OCI-LY7 (cell line): Measurements from ENCODE around the gene IGF1R. TPM values are rescaled to one million over a fixed set of nuclear protein-coding genes. Genes with fewer than 3 reads are reported as not detected.

Experiments
- BruUV-seq: library from RNA; stranded (reverse); fragments of 400-500 nt; replicated peaks from 2 replicates; lab custom pipeline; 2021; lab: Mats Ljungman, UMichigan
- CTCF ChIA-PET: fragments of 300-600 bp; sonication (Branson Sonifier 250); formaldehyde crosslinking; loops from one replicate; lab custom pipeline; 2022; ENCODE audit warnings: antibody characterized with exemption; ENCODE audit not compliant: unreplicated experiment; lab: Charles Lee
- POLR2A ChIA-PET: fragments of 300-600 bp; sonication (Branson Sonifier 250); formaldehyde crosslinking; loops from one replicate; lab custom pipeline; 2022; ENCODE audit warnings: antibody characterized with exemption; lab: Charles Lee
- DNase-seq: peaks from one replicate; pipeline ENCODE4 v3.0.0-alpha.2; 2015; ENCODE audit warnings: low spot score
- H2AFZ ChIP-seq: fragments of 200-600 bp; sonication (generic), shearing (Covaris generic); 2 replicates; pipeline ENCODE4 v1.6.1; 2014; ENCODE audit warnings: mild to moderate bottlenecking, antibody characterized with exemption, low read length, moderate library complexity
- H3K27ac ChIP-seq: fragments of 200-600 bp; sonication (generic); 2 replicates; pipeline ENCODE4 v1.5.1; 2014; ENCODE audit warnings: mixed run types, low read depth, mild to moderate bottlenecking, moderate library complexity, low read length, inconsistent platforms; ENCODE audit not compliant: poor library complexity, severe bottlenecking
- H3K36me3 ChIP-seq: fragments of 200-600 bp; sonication (generic); 2 replicates; pipeline ENCODE4 v1.6.1; 2014; ENCODE audit warnings: mild to moderate bottlenecking, antibody characterized with exemption, low read length, moderate library complexity, mixed read lengths; ENCODE audit not compliant: insufficient read depth
- H3K4me1 ChIP-seq: fragments of 200-600 bp; sonication (generic); 2 replicates; pipeline ENCODE4 v1.5.1; 2014; ENCODE audit warnings: mild to moderate bottlenecking, low read length; ENCODE audit not compliant: insufficient read depth, poor library complexity, severe bottlenecking
- H3K4me2 ChIP-seq: fragments of 200-600 bp; sonication (generic); 2 replicates; pipeline ENCODE4 v1.6.1; 2014; ENCODE audit warnings: mild to moderate bottlenecking, low read length
- H3K4me3 ChIP-seq: fragments of 200-600 bp; sonication (generic); 2 replicates; pipeline ENCODE4 v1.5.1; 2014; ENCODE audit warnings: mild to moderate bottlenecking, low read depth, low read length; ENCODE audit not compliant: poor library complexity, severe bottlenecking
- H3K79me2 ChIP-seq: fragments of 200-600 bp; sonication (generic); 2 replicates; pipeline ENCODE4 v1.6.1; 2016; ENCODE audit warnings: low read depth, mild to moderate bottlenecking, low read length, moderate library complexity, mixed read lengths; ENCODE audit not compliant: insufficient read depth
- H3K9me2 ChIP-seq: fragments of 200-600 bp; sonication (generic); 2 replicates; pipeline ENCODE4 v1.6.1; 2016; ENCODE audit warnings: mild to moderate bottlenecking, low read length, mixed read lengths; ENCODE audit not compliant: insufficient read depth
- H3K9me3 ChIP-seq: fragments of 200-600 bp; sonication (generic); 2 replicates; pipeline ENCODE4 v1.6.1; 2014; ENCODE audit warnings: mild to moderate bottlenecking, mixed run types, low read length, mixed read lengths
- H4K20me1 ChIP-seq: fragments of 200-600 bp; sonication (generic); 2 replicates; pipeline ENCODE4 v1.6.1; 2014; ENCODE audit warnings: mild to moderate bottlenecking, antibody characterized with exemption, low read length, moderate library complexity, mixed read lengths; ENCODE audit not compliant: insufficient read depth
- CTCF ChIP-seq: fragments of 200-600 bp; sonication (generic); conservative IDR thresholded peaks from 2 replicates; pipeline ENCODE4 v1.5.1; 2014; ENCODE audit warnings: mild to moderate bottlenecking, antibody characterized with exemption, low read length, moderate library complexity, mixed read lengths
- EZH2phosphoT487 ChIP-seq: fragments of 200-600 bp; sonication (generic); IDR thresholded peaks from 2 replicates; pipeline ENCODE4 v1.6.1; 2018; ENCODE audit warnings: low read depth, borderline replicate concordance, mild to moderate bottlenecking, mixed run types, antibody characterized with exemption, low read length, moderate library complexity, mixed read lengths
- intact Hi-C: fragments of 100-400 bp; cut with micrococcal nuclease; formaldehyde crosslinking; loops from one replicate; pipeline ENCODE4 v1.10.0; 2022; ENCODE audit not compliant: unreplicated experiment
- total RNA-seq, 2 experiments: library from RNA; depleted of rRNA in 1 of 2; stranded (reverse); fragments of >200 nt in 1 of 2; shearing (Covaris generic) in 1 of 2; gene quantifications; 2 replicates each; pipeline ENCODE4 v1.2.3, GENCODE V29; 2014 to 2022

IGF1R gene
- total RNA-seq, 2 experiments from 2014 or later: 26.5 to 29.1 TPM

GRCh38 chr15:98855815-98856531 lies 207.6 kb downstream of the IGF1R start:
- intact Hi-C loops: no loop called here
- DNase-seq: no peak
- no peak overlapping the region for H3K27ac ChIP-seq
- no peak overlapping the region for H3K4me2 ChIP-seq
- no peaks in the 10 kb centered on the region for H3K9me2 ChIP-seq
- no peaks in the 10 kb centered on the region for H3K9me3 ChIP-seq
- ChIA-PET CTCF (interaction anchor here (1.0 kb wide), 1 partner anchor 26 kb away, joined by 5 read pairs; no protein-coding TSS in a partner anchor), POLR2A (interaction anchor here (0.6 kb wide), 1 partner anchor 22 kb away, joined by 4 read pairs; no protein-coding TSS in a partner anchor)
- H3K4me3 ChIP-seq: no peak overlapping the region
- TF ChIP-seq EZH2phosphoT487 (no peak), CTCF (no peak)
- no peak overlapping the region for H2AFZ ChIP-seq
- H3K79me2 ChIP-seq: peaks cover 11% of the 10 kb centered on the region; the same call in 1 of the 2 replicates
- H3K4me1 ChIP-seq: peaks cover 27% of the 10 kb centered on the region
- peaks cover 6% of the 10 kb centered on the region; the same call in 1 of the 2 replicates for H4K20me1 ChIP-seq
- BruUV-seq: no TSS peak
- no peaks in the 10 kb centered on the region for H3K36me3 ChIP-seq

- Histone ChIP-seq H3K9me3 (no peaks in the 10 kb centered on the region), H3K4me2 (no peak overlapping the region), H3K27ac (no peak overlapping the region), H2AFZ (no peak overlapping the region), H3K4me1 (peaks cover 21% of the 10 kb centered on the region), H4K20me1 (peaks cover 6% of the 10 kb centered on the region; the same call in 1 of the 2 replicates), H3K36me3 (no peaks in the 10 kb centered on the region), H3K9me2 (no peaks in the 10 kb centered on the region), H3K79me2 (peaks cover 11% of the 10 kb centered on the region; the same call in 1 of the 2 replicates), H3K4me3 (no peak overlapping the region)
- intact Hi-C loops: no loop called here
- no TSS peak for BruUV-seq
- DNase-seq: no peak
- CTCF ChIA-PET: interaction anchor here (1.0 kb wide), 1 partner anchor 25 kb away, joined by 5 read pairs; no protein-coding TSS in a partner anchor
- TF ChIP-seq CTCF (no peak), EZH2phosphoT487 (no peak)
- POLR2A ChIA-PET: no interaction called here
Measured at GRCh38 chr15:98856532-98856907, 208.2 kb downstream of the IGF1R start.

- intact Hi-C loops: no loop called here
- peaks cover 9% of the 10 kb centered on the region for H3K4me1 ChIP-seq
- TF ChIP-seq CTCF (no peak), EZH2phosphoT487 (no peak)
- no peaks in the 10 kb centered on the region for H3K36me3 ChIP-seq
- H3K4me3 ChIP-seq: no peak overlapping the region
- CTCF ChIA-PET: no interaction called here
- H3K79me2 ChIP-seq: peaks cover 5% of the 10 kb centered on the region; the same call in 1 of the 2 replicates
- POLR2A ChIA-PET: interaction anchor here (0.6 to 0.7 kb wide), 2 partner anchors 20 to 459 kb away, joined by 3 read pairs; no protein-coding TSS in a partner anchor
- H4K20me1 ChIP-seq: peaks cover 6% of the 10 kb centered on the region; the same call in 1 of the 2 replicates
- no peak overlapping the region for H3K27ac ChIP-seq
- H2AFZ ChIP-seq: no peak overlapping the region
- no peaks in the 10 kb centered on the region for H3K9me2 ChIP-seq
- no TSS peak for BruUV-seq
- H3K4me2 ChIP-seq: no peak overlapping the region
- no peak for DNase-seq
- no peaks in the 10 kb centered on the region for H3K9me3 ChIP-seq
Measured at GRCh38 chr15:98858610-98859023, 210.3 kb downstream of the IGF1R start.
